Mammary epithelial cell (primary cell): ENCODE data around the gene FBXO21.

ENCODE experiments used
- EZH2 ChIP-seq: IDR thresholded peaks from 2 replicates; pipeline ENCODE4 v1.6.1; 2012; ENCODE audit warnings: low read length, inconsistent platforms, borderline replicate concordance
- TF ChIP-seq, protein P1 (sequence below), 2 donors: IDR thresholded peaks in 1 of 2; conservative IDR thresholded peaks in 1 of 2; 2 replicates each; pipeline ENCODE4 v1.5.1; 2011 to 2012; ENCODE audit warnings: inconsistent platforms in 2 of 2, low read length in 2 of 2, mild to moderate bottlenecking in 2 of 2, control low read depth in 1 of 2, low read depth in 1 of 2; ENCODE audit not compliant: insufficient read depth in 1 of 2; ENCODE audit errors: extremely low read depth in 1 of 2

DNA sequence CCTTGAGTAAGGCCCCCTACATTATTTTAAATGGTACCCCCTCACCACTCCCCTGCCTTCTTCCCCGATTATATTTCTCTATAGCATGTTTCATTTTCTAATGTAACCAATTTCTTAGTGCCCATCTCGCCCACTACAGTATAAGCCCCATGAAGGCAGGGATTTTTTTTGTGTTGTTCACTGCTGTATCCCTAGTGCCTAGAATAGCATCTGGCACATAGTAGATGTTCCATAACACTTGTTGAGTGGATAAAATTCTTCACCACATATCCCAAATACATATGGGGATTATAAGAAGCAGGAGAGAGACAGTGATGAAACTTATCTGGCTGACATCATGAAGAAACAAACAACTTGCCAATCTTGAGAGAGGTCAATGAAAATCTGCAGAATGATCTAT lies 11.5 kb downstream of the FBXO21 start:
- TF ChIP-seq, protein P1, sequence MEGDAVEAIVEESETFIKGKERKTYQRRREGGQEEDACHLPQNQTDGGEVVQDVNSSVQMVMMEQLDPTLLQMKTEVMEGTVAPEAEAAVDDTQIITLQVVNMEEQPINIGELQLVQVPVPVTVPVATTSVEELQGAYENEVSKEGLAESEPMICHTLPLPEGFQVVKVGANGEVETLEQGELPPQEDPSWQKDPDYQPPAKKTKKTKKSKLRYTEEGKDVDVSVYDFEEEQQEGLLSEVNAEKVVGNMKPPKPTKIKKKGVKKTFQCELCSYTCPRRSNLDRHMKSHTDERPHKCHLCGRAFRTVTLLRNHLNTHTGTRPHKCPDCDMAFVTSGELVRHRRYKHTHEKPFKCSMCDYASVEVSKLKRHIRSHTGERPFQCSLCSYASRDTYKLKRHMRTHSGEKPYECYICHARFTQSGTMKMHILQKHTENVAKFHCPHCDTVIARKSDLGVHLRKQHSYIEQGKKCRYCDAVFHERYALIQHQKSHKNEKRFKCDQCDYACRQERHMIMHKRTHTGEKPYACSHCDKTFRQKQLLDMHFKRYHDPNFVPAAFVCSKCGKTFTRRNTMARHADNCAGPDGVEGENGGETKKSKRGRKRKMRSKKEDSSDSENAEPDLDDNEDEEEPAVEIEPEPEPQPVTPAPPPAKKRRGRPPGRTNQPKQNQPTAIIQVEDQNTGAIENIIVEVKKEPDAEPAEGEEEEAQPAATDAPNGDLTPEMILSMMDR (conservative IDR thresholded peaks at IDR 0.05 in 1 of 2, IDR thresholded peaks at IDR 0.05 in 1 of 2; ENCODE audit: extremely low read depth in 1 of 2, insufficient read depth in 1 of 2, low read depth in 1 of 2, low read length in 2 of 2), result no peak
- TF ChIP-seq EZH2, result no peak
